ENCODE measurements around the gene PLEKHG4. TPM values are rescaled to one million over a fixed set of nuclear protein-coding genes. Genes with fewer than 3 reads are reported as not detected.

PLEKHG4 gene
- total and polyA plus RNA-seq, 9 of the 15 experiments (the other 6 are each of a cell fraction or from before 2014, with no cell fraction given), result 3.7 to 36.8 (median 17.9) TPM

DNA sequence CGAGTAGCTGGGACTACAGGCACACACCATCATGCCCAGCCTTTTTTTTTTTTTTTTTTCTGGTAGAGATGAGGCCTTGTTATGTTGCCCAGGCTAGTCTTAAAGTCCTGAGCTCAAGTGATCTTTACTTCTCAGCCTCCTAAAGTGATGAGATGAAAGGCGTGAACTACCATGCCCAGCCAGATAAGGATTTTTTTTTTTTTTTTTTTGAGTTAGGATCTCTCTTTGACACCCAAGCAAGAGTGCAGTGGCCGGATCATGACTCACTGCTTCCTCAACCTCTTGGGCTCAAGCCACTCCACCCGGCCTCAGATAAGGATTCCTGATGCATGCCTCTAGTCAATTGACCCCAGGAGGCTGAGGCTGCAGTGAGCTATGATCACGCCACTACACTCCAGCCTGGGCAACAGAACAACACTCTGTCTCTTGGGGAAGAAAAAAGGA is 11.2 kb upstream of the PLEKHG4 start (continued):
- TF ChIP-seq ARID4B (CRISPR knock-in tag; IDR thresholded peaks at IDR 0.05) (0 out of 2 replicates have a peak, but pooled peaks have one; percentile 7), USF1 (CRISPR knock-in tag; IDR thresholded peaks at IDR 0.05) (no peak), FOXJ2 (tag; IDR thresholded peaks at IDR 0.05) (0 out of 2 replicates have a peak, but pooled peaks have one; percentile 40), ATF1 (CRISPR knock-in tag; IDR thresholded peaks at IDR 0.05) (no peak), ATF1 (tag; IDR thresholded peaks at IDR 0.05) (peak; percentile 70), ZNF384 (IDR thresholded peaks at IDR 0.05; ENCODE audit: low read depth, low read length) (peak; percentile 99), TAL1 (IDR thresholded peaks at IDR 0.05) (peak; percentile 84), ZNF311 (CRISPR knock-in tag; IDR thresholded peaks at IDR 0.05) (no peak), NRF1 (conservative IDR thresholded peaks at IDR 0.05 in 1 of 2, IDR thresholded peaks at IDR 0.05 in 1 of 2) (peak; percentile 43 to 62), ZNF134 (CRISPR knock-in tag; conservative IDR thresholded peaks at IDR 0.05) (0 out of 2 replicates have a peak, but pooled peaks have one; percentile 28), MTA3 (IDR thresholded peaks at IDR 0.05; ENCODE audit: borderline replicate concordance) (peak; percentile 55; the same call in 1 of the 2 replicates)
- TF ChIP-seq, protein P1, sequence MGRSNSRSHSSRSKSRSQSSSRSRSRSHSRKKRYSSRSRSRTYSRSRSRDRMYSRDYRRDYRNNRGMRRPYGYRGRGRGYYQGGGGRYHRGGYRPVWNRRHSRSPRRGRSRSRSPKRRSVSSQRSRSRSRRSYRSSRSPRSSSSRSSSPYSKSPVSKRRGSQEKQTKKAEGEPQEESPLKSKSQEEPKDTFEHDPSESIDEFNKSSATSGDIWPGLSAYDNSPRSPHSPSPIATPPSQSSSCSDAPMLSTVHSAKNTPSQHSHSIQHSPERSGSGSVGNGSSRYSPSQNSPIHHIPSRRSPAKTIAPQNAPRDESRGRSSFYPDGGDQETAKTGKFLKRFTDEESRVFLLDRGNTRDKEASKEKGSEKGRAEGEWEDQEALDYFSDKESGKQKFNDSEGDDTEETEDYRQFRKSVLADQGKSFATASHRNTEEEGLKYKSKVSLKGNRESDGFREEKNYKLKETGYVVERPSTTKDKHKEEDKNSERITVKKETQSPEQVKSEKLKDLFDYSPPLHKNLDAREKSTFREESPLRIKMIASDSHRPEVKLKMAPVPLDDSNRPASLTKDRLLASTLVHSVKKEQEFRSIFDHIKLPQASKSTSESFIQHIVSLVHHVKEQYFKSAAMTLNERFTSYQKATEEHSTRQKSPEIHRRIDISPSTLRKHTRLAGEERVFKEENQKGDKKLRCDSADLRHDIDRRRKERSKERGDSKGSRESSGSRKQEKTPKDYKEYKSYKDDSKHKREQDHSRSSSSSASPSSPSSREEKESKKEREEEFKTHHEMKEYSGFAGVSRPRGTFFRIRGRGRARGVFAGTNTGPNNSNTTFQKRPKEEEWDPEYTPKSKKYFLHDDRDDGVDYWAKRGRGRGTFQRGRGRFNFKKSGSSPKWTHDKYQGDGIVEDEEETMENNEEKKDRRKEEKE (IDR thresholded peaks at IDR 0.05; ENCODE audit: borderline replicate concordance in 1 of 2, control insufficient read depth in 1 of 2, low read depth in 2 of 2, low read length in 1 of 2), result 0 out of 4 replicates have a peak, but pooled peaks of 1 of the 2 experiments have one; percentile 16
- TF ChIP-seq, protein P2, sequence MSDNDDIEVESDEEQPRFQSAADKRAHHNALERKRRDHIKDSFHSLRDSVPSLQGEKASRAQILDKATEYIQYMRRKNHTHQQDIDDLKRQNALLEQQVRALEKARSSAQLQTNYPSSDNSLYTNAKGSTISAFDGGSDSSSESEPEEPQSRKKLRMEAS (CRISPR knock-in tag; IDR thresholded peaks at IDR 0.05), result peak; percentile 45; the same call in 1 of the 2 replicates
- TF ChIP-seq, protein P3, sequence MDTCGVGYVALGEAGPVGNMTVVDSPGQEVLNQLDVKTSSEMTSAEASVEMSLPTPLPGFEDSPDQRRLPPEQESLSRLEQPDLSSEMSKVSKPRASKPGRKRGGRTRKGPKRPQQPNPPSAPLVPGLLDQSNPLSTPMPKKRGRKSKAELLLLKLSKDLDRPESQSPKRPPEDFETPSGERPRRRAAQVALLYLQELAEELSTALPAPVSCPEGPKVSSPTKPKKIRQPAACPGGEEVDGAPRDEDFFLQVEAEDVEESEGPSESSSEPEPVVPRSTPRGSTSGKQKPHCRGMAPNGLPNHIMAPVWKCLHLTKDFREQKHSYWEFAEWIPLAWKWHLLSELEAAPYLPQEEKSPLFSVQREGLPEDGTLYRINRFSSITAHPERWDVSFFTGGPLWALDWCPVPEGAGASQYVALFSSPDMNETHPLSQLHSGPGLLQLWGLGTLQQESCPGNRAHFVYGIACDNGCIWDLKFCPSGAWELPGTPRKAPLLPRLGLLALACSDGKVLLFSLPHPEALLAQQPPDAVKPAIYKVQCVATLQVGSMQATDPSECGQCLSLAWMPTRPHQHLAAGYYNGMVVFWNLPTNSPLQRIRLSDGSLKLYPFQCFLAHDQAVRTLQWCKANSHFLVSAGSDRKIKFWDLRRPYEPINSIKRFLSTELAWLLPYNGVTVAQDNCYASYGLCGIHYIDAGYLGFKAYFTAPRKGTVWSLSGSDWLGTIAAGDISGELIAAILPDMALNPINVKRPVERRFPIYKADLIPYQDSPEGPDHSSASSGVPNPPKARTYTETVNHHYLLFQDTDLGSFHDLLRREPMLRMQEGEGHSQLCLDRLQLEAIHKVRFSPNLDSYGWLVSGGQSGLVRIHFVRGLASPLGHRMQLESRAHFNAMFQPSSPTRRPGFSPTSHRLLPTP (IDR thresholded peaks at IDR 0.05; ENCODE audit: borderline replicate concordance, extremely low read depth, insufficient read length), result no peak
- TF ChIP-seq, protein P4, sequence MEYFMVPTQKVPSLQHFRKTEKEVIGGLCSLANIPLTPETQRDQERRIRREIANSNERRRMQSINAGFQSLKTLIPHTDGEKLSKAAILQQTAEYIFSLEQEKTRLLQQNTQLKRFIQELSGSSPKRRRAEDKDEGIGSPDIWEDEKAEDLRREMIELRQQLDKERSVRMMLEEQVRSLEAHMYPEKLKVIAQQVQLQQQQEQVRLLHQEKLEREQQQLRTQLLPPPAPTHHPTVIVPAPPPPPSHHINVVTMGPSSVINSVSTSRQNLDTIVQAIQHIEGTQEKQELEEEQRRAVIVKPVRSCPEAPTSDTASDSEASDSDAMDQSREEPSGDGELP (CRISPR knock-in tag; IDR thresholded peaks at IDR 0.05; ENCODE audit: borderline replicate concordance), result peak; percentile 27; the same call in 1 of the 2 replicates
